GM21717 (cell line): ENCODE data around the gene GAREM1.

Source experiments
- ATAC-seq: cut with Tn5 transposase; IDR thresholded peaks from one replicate; pipeline ENCODE4 v1.9.1; 2021; ENCODE audit warnings: mild to moderate bottlenecking, moderate library complexity; ENCODE audit not compliant: unreplicated experiment

Gene GAREM1

GRCh38 chr18:32427084-32427900 is 43.4 kb downstream of the GAREM1 start:
- ATAC-seq, result no peak

GRCh38 chr18:32425466-32425865 is 45.2 kb downstream of the GAREM1 start:
- ATAC-seq, result no peak

DNA sequence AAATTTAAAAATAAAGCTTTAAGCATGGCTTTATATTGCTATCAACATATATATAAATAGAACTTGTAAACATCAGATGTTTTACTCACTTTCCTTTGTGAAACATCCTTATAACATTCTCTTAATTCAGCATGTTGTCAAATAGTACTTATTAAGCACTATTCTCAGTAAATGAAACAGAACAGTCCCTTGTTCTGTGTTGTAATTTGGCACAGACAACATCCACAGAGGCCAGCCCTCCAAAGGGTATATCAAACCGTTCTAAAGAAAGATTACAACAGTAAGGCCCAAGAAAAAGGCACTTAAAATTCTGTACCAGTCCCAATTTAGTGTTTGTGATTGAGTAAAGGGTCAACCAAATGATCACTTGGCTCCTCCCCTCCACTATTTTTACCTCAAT is 46.0 kb downstream of the GAREM1 start:
- no peak for ATAC-seq

- no peak for ATAC-seq
These were observed 47.5 kb downstream of the GAREM1 start for GRCh38 chr18:32422978-32423740.

GRCh38 chr18:32422201-32422600 is 48.5 kb downstream of the GAREM1 start:
- no peak for ATAC-seq

- ATAC-seq, result no peak
These were observed 50.5 kb downstream of the GAREM1 start for GRCh38 chr18:32420084-32420750.

GRCh38 chr18:32418148-32418547 is 52.5 kb downstream of the GAREM1 start:
- ATAC-seq, result no peak

- ATAC-seq, result no peak
These were observed 65.1 kb downstream of the GAREM1 start for GRCh38 chr18:32405588-32405987.

GRCh38 chr18:32401621-32402020 is 69.1 kb downstream of the GAREM1 start:
- no peak for ATAC-seq

DNA sequence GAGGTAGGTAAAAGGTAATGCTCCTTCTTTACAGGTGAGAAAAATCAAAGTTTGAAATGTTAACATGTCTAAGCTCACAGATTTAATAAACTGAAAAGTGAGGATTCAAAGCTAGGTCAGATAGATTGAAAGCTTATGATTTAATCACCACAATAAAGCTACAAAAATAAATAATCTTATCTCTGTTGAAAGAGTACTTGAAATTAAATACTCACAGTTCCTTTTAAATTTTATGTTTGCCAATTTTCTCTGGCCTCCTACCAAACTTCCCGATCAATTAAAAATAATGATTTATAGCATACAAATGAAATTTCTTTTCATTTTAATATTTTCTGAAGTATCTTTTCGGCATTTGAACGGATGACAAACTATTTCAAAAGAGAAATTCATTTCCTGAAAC is 77.3 kb downstream of the GAREM1 start:
- no peak for ATAC-seq

GRCh38 chr18:32391126-32391525 is 79.6 kb downstream of the GAREM1 start:
- ATAC-seq, result no peak

- no peak for ATAC-seq
These were observed 80.8 kb downstream of the GAREM1 start for GRCh38 chr18:32389858-32390257.

GRCh38 chr18:32389191-32389590 is 81.5 kb downstream of the GAREM1 start:
- no peak for ATAC-seq

GRCh38 chr18:32386471-32386870 is 84.2 kb downstream of the GAREM1 start:
- no peak for ATAC-seq

DNA sequence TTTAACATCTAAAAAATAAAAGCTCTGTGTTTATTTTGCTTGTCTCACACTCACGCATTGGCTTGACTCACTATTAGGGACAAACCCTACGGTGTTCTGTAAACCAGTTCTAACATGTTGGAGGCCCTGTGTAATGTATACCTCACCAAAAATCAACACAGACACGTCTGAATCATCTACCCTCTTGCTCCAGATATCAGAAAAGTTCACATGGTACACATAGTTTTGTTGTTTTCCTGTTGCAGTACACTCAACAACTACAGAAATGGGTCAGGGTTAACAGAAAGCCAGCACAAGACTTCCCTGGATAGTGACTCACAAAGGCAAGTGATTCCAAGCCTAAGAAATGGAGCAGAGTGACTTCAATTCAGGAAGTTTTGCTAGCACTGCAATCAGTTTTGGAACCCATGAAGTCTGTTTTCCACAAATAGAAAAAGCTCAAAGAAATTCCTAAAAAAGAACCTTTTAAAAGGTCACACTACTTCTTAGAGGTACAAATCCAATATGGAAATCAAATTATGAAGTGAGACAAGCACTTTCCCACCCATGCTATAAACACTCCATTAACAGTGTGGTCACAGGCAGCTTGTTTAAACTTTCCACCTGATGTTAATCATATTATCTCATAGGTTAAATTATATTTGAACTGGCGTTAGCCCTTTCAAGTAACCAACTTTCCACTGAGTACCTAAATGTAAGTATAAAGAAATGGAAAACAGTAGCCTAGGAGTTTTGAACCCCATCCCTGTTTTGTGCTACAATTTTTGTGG is 87.4 kb downstream of the GAREM1 start:
- no peak for ATAC-seq

GRCh38 chr18:32381761-32382160 is 88.9 kb downstream of the GAREM1 start:
- no peak for ATAC-seq

DNA sequence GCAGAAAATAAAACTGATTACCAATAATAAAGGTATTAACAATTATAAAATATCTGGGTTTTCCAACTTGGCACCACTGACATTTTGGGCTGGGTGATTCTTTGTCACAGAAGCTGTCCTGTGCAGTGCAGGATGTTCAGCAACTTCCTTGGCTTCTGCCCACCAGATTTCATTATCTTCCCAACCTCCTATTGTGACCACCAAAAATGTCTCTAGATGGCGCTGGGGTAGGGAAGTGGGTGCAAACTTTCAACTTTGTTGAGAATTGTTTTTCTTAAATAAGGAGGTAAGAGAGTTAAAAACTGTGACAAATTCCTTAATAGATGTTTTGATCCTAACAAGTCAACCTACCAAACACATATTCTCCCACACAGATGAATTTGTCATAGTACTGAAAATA is 90.1 kb downstream of the GAREM1 start:
- no peak for ATAC-seq

DNA sequence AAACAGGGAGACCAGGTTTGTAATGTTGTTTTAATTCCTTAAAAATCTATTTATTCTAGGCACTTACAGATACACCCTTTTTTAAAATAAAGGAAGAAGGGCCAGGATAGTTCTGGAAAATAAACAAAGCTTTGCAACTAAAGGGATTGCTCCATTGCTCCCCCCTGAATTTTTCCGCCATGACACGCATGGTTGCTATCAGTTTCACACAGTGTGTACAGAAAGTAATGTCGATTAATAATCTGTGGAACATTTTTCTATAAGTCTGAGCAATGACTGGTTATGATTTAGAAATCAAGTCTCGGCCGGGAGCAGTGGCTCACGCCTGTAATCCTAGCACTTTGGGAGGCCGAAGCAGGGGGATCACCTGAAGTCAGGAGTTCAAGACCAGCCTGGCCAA is 90.8 kb downstream of the GAREM1 start:
- ATAC-seq, result no peak

GRCh38 chr18:32378705-32379104 is 92.0 kb downstream of the GAREM1 start:
- ATAC-seq, result no peak

- ATAC-seq, result no peak
These were observed 96.7 kb downstream of the GAREM1 start for GRCh38 chr18:32373995-32374394.

DNA sequence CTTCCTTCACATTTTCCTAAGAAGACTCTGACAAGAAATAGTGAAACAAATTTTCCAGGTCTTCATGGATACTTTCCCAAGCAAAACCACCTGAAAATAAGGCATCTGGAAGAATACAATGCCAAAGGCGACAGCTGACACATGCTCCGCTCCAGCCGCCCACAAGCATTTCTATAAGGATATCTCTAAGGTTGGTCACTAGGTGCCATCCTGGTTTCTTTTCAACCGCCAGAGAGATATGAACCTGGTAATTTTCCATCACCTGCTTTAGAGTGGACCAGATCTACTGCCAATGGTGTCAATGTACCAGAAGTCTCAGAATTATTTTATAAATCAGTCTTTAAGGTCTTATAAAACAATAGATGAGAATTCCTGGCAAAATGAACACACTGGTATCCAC is 97.2 kb downstream of the GAREM1 start:
- no peak for ATAC-seq
